ENCODE data around the gene WNT7A.

DNA sequence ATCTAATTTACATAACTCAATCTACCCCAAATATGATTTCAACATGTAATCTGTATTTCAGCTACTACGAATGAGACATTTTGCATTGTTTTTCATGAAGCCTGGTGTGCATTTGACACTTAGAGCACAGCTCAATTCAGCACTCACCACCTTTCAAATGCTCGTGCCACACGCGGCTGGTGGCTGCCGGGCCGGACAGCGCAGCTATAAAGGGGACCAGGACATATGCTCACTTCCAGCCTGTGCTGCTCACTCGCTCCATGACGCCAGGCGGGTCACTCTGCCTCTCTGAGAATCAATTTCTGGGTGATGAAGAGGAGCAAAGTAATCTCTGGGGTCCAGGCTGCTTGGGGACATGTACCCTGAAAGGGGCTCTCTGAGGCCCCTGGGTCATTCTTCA lies 93.1 kb downstream of the WNT7A start:
- no peak for TF ChIP-seq JUN (IDR thresholded peaks at IDR 0.05; ENCODE audit: borderline replicate concordance, insufficient read depth, insufficient read length, low read depth)
- TF ChIP-seq, protein P1, sequence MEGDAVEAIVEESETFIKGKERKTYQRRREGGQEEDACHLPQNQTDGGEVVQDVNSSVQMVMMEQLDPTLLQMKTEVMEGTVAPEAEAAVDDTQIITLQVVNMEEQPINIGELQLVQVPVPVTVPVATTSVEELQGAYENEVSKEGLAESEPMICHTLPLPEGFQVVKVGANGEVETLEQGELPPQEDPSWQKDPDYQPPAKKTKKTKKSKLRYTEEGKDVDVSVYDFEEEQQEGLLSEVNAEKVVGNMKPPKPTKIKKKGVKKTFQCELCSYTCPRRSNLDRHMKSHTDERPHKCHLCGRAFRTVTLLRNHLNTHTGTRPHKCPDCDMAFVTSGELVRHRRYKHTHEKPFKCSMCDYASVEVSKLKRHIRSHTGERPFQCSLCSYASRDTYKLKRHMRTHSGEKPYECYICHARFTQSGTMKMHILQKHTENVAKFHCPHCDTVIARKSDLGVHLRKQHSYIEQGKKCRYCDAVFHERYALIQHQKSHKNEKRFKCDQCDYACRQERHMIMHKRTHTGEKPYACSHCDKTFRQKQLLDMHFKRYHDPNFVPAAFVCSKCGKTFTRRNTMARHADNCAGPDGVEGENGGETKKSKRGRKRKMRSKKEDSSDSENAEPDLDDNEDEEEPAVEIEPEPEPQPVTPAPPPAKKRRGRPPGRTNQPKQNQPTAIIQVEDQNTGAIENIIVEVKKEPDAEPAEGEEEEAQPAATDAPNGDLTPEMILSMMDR (IDR thresholded peaks at IDR 0.05; ENCODE audit: extremely low read depth in 1 of 2, insufficient read depth in 1 of 2, low read depth in 1 of 2, low read length in 2 of 2) = no peak
- TF ChIP-seq MYC (IDR thresholded peaks at IDR 0.05; ENCODE audit: low read depth, low read length) = no peak
- TF ChIP-seq POLR2A (IDR thresholded peaks at IDR 0.05; ENCODE audit: low read depth, low read length) = no peak
- TF ChIP-seq, protein P2, sequence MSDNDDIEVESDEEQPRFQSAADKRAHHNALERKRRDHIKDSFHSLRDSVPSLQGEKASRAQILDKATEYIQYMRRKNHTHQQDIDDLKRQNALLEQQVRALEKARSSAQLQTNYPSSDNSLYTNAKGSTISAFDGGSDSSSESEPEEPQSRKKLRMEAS (IDR thresholded peaks at IDR 0.05; ENCODE audit: insufficient read depth, insufficient read length) = no peak
- no peak for TF ChIP-seq GATA2 (IDR thresholded peaks at IDR 0.05; ENCODE audit: insufficient read depth, insufficient read length, low read depth, low read length)
- no peak for TF ChIP-seq POLR2AphosphoS5 (IDR thresholded peaks at IDR 0.05; ENCODE audit: insufficient read depth, low read depth, low read length)
- no peak for TF ChIP-seq EZH2 (IDR thresholded peaks at IDR 0.05; ENCODE audit: borderline replicate concordance, low read depth, low read length, severe bottlenecking)
- no peak for TF ChIP-seq FOS (IDR thresholded peaks at IDR 0.05; ENCODE audit: borderline replicate concordance, insufficient read depth, low read length)
